Measurements from ENCODE around the gene INTS4. TPM values are rescaled to one million over a fixed set of nuclear protein-coding genes. Genes with fewer than 3 reads are reported as not detected.

INTS4 gene
- total and polyA plus RNA-seq, 8 donors, result 31.1 to 63.9 (median 51.9) TPM

DNA sequence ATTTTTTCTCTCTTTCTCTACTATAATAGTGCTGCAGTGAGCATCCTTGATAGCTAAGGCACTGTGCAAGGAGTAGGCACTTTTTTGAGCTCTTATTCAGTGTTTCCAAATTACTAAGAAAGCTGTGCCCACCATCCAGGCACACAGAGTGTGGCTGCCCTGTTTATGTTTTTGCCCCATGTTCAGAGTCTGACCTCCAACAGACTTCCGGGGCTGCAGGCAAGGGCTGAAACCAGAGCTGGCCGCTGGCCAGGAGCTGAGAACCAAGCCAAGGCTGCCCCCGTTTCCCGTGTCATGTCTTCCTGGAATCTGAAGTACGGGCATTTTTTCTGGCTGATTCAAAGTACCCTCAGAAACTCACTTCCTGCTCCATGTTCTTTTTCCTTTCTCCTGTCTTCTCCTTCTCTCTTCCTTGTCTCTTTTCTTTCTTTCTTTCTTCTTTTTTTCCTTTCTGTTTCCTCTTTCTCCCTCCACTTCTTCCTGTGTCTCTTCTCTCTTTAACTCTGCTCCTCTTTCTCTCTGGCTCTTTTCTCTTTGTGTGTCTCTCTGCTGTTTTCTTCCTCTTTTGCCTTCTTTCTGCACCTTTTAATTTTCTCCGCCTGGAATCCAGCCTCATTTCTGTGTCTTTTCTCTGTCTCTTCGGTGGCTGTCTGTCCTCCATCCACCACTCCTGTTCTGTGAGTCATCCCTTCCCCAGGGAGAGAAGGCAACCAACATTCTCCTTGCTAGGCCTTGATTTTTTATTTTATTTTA lies 45.6 kb upstream of the INTS4 start:
- intact Hi-C loops (cut with DNase I), result no loop called here
- no peaks in the 10 kb centered on the region for H3K9me3 ChIP-seq
- no peaks in the 10 kb centered on the region for H3K27me3 ChIP-seq
- no peak overlapping the region for H3K4me3 ChIP-seq
- peak overlapping the region; percentile 64 to 71 for H3K27ac ChIP-seq
- TF ChIP-seq, protein P1, sequence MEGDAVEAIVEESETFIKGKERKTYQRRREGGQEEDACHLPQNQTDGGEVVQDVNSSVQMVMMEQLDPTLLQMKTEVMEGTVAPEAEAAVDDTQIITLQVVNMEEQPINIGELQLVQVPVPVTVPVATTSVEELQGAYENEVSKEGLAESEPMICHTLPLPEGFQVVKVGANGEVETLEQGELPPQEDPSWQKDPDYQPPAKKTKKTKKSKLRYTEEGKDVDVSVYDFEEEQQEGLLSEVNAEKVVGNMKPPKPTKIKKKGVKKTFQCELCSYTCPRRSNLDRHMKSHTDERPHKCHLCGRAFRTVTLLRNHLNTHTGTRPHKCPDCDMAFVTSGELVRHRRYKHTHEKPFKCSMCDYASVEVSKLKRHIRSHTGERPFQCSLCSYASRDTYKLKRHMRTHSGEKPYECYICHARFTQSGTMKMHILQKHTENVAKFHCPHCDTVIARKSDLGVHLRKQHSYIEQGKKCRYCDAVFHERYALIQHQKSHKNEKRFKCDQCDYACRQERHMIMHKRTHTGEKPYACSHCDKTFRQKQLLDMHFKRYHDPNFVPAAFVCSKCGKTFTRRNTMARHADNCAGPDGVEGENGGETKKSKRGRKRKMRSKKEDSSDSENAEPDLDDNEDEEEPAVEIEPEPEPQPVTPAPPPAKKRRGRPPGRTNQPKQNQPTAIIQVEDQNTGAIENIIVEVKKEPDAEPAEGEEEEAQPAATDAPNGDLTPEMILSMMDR (IDR thresholded peaks at IDR 0.05), result no peak
- ATAC-seq, result peak; percentile 33
- H3K36me3 ChIP-seq, result no peaks in the 10 kb centered on the region
- peaks cover 6 to 15% of the 10 kb centered on the region in 2 donors for H3K4me1 ChIP-seq
- DNase-seq, result peak; percentile 41 to 88 (median 74)

- no peak for DNase-seq
- Histone ChIP-seq H3K4me1 (peaks cover 4 to 14% of the 10 kb centered on the region in 2 donors), H3K4me3 (no peak overlapping the region), H3K36me3 (no peaks in the 10 kb centered on the region), H3K9me3 (no peaks in the 10 kb centered on the region), H3K27me3 (no peaks in the 10 kb centered on the region), H3K27ac (peak overlapping the region; percentile 64 to 71)
- TF ChIP-seq, protein P1 (IDR thresholded peaks at IDR 0.05), result no peak
- intact Hi-C loops (cut with DNase I), result no loop called here
- ATAC-seq, result no peak
These were observed 45.0 kb upstream of the INTS4 start for GRCh38 chr11:78039391-78039918.

DNA sequence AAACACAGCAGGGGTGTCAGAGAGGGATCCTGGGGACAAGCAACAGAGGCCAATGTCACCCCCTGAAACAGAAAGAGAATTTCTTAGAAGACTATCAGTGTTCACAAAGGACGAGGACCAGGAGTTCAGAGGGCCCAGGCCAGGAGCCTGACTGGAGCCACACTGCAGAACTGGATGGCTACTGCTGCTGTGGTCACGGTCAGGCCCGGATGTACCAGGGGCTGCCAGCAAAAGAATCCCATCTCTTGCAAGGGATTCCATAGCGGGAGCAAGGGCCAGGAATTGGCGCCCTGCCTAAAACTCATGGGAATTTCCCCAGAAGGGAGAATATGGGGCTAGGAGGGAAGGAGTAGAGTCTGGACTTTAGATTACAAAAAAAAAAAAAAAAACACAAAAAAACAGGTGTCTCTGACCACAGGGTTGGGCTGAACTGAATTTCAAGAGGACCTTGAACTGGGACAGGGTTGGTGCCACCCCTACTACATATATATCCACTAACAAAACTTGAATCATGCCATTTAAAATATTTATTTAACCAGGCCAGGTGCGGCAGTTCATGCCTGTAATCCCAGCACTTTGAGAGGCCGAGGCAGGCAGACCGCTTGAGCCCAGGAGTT lies 44.3 kb upstream of the INTS4 start:
- H3K27ac ChIP-seq, result no peak overlapping the region
- no peaks in the 10 kb centered on the region for H3K9me3 ChIP-seq
- H3K4me3 ChIP-seq, result no peak overlapping the region
- TF ChIP-seq, protein P1 (IDR thresholded peaks at IDR 0.05), result no peak
- ATAC-seq, result peak; percentile 4
- H3K27me3 ChIP-seq, result no peaks in the 10 kb centered on the region
- no peak for DNase-seq
- no peaks in the 10 kb centered on the region for H3K36me3 ChIP-seq
- peaks cover 4 to 14% of the 10 kb centered on the region in 2 donors for H3K4me1 ChIP-seq
- intact Hi-C loops (cut with DNase I), result no loop called here

DNA sequence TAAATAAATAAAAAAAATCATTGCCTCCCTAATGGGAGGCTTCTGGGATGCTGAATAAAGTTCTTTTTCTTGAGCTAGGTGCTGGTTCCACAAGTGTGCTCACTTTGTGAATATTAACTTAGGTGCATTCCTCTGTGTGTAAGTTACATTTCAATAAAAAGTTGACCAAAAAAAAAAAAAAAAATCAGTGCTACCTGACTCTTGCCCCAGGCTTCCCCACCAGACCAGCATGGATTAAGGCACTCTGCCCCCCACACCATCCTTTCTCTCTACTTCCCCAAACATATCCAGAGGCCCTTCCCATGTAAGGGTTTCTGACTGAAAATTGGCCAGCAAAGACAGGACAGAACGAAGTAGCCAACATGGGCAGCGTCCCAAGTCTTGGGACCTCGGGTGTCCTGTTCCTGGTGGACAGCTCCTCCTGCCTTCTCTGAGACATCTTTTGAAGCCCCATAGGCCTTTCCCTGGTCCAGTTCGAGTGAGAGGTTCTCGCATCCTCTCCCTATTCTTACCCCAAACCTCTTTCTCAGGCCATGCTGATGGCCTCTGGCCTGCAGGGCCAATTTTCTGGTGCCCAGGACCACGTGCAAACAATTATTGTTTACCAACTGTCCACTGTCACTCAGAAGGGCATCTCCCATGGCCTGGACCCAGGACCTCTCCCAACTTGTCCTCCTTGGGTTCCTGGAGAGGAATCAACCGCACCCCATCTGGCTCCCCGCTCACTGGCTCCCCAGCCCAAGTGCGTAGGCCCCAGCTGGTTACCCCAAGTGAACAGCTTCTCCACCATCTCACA lies 43.6 kb upstream of the INTS4 start:
- intact Hi-C loops (cut with DNase I), result no loop called here
- TF ChIP-seq, protein P1 (IDR thresholded peaks at IDR 0.05), result no peak
- Histone ChIP-seq H3K4me1 (peaks cover 4 to 14% of the 10 kb centered on the region in 2 donors), H3K36me3 (no peaks in the 10 kb centered on the region), H3K27me3 (no peaks in the 10 kb centered on the region), H3K4me3 (no peak overlapping the region), H3K9me3 (no peaks in the 10 kb centered on the region), H3K27ac (no peak overlapping the region)
- ATAC-seq, result no peak
- no peak for DNase-seq
